Panc1 (cell line): Measurements from ENCODE around the gene USP19.

Source experiments
- CTCF ChIP-seq: fragments of 450-650 bp; IDR thresholded peaks from 2 replicates; pipeline ENCODE4 v1.5.1; 2017; ENCODE audit warnings: mild to moderate bottlenecking
- POLR2AphosphoS5 ChIP-seq: IDR thresholded peaks from 2 replicates; pipeline ENCODE4 v1.6.1; 2012; ENCODE audit warnings: mild to moderate bottlenecking, low read depth, low read length, moderate library complexity
- REST ChIP-seq, 2 experiments: IDR thresholded peaks; 2 replicates each; pipeline ENCODE4 v1.6.1; 2011 to 2012; ENCODE audit warnings: low read depth in 2 of 2, control low read depth in 1 of 2, low read length in 1 of 2, mild to moderate bottlenecking in 1 of 2, moderate library complexity in 1 of 2; ENCODE audit not compliant: insufficient read depth in 1 of 2
- SIN3A ChIP-seq: IDR thresholded peaks from 2 replicates; pipeline ENCODE4 v1.6.1; 2012; ENCODE audit warnings: low read depth, mild to moderate bottlenecking, low read length, moderate library complexity, borderline replicate concordance; ENCODE audit not compliant: insufficient read depth

GRCh38 chr3:49100046-49100615 lies 20.5 kb downstream of the USP19 start:
- no peak for TF ChIP-seq POLR2AphosphoS5
- TF ChIP-seq CTCF, result no peak
- no peak for TF ChIP-seq SIN3A
- TF ChIP-seq REST (IDR thresholded peaks at IDR 0.05; ENCODE audit: insufficient read depth in 1 of 2, low read depth in 2 of 2, low read length in 1 of 2), result no peak
